ENCODE results near the gene CSH1.
"Not testable (repeated sequence)": the region's sequence is repeated elsewhere in the genome, so short reads cannot be mapped to it uniquely, and the experiment has no call there.

Gene CSH1

GRCh38 chr17:63911041-63911635, 14.8 kb upstream of the CSH1 start, which contains the start of gene CSHL1:
Gene CSHL1 (minus strand): TSS chr17:63911258. CDS start chr17:63911196, 62 bp downstream.
- Histone ChIP-seq H3K36me3 (ENCODE audit: control insufficient read depth in 2 of 2, insufficient read depth in 1 of 2, low read length in 2 of 2) (no peaks in the 10 kb centered on the region), H3K4me1 (ENCODE audit: control insufficient read depth, insufficient read depth, low read length) (no peaks in the 10 kb centered on the region), H3K27ac (ENCODE audit: extremely low read depth, low read depth, low read length) (no peak within 1 kb of the TSS), H3K9me3 (ENCODE audit: control insufficient read depth, insufficient read depth, low read depth, low read length) (no peaks in the 10 kb centered on the region), H3K4me3 (ENCODE audit: low read depth, low read length) (no peak within 1 kb of the TSS)
- ChIA-PET POLR2A (no interaction called here), CTCF (interaction anchor here (0.6 to 3.7 kb wide), 25 partner anchors 8 to 380 kb away, joined by 3 to 29 read pairs (median 3); no protein-coding TSS in a partner anchor)
- TF ChIP-seq ZNF362 (tag by site-specific recombination; IDR thresholded peaks at IDR 0.05), result no peak
- 0 out of 2 replicates have a peak, but pooled peaks have one; percentile 6 for TF ChIP-seq ZFHX2 (tag by site-specific recombination; conservative IDR thresholded peaks at IDR 0.05)
- no peak for TF ChIP-seq ZNF391 (tag by site-specific recombination; IDR thresholded peaks at IDR 0.05; ENCODE audit: borderline replicate concordance, low read depth)

GRCh38 chr17:63910096-63910495, 13.7 kb upstream of the CSH1 start:
- TF ChIP-seq CTCF (tag by site-specific recombination; IDR thresholded peaks at IDR 0.05), result no peak
- no peak for TF ChIP-seq BCL11A (tag by site-specific recombination; IDR thresholded peaks at IDR 0.05; ENCODE audit: low read depth)
- TF ChIP-seq ZNF792 (tag by site-specific recombination; IDR thresholded peaks at IDR 0.05), result no peak
- no peak for TF ChIP-seq ZNF16 (tag by site-specific recombination; IDR thresholded peaks at IDR 0.05; ENCODE audit: low read depth)
- TF ChIP-seq ZNF747 (tag by site-specific recombination; IDR thresholded peaks at IDR 0.05), result no peak
- TF ChIP-seq KLF9 (tag by site-specific recombination; IDR thresholded peaks at IDR 0.05; ENCODE audit: low read depth), result no peak
- TF ChIP-seq ZNF19 (tag by site-specific recombination; IDR thresholded peaks at IDR 0.05; ENCODE audit: low read depth), result no peak
- TF ChIP-seq ZNF350 (tag by site-specific recombination; IDR thresholded peaks at IDR 0.05), result no peak
- no peak for TF ChIP-seq ZNF354C (tag by site-specific recombination; IDR thresholded peaks at IDR 0.05; ENCODE audit: borderline replicate concordance, low read depth)
- no peak for TF ChIP-seq ZNF155 (tag by site-specific recombination; IDR thresholded peaks at IDR 0.05)
- TF ChIP-seq ZNF324 (tag by site-specific recombination; IDR thresholded peaks at IDR 0.05), result no peak
- ChIA-PET CTCF (interaction anchor here (0.9 to 3.7 kb wide), 8 partner anchors 8 to 382 kb away, joined by 3 to 23 read pairs (median 3); no protein-coding TSS in a partner anchor), POLR2A (no interaction called here)
- no peak overlapping the region for H3K4me3 ChIP-seq (ENCODE audit: low read depth, low read length)
- H3K27ac ChIP-seq (ENCODE audit: extremely low read depth, low read depth, low read length), result no peak overlapping the region
- no peaks in the 10 kb centered on the region for H3K9me3 ChIP-seq (ENCODE audit: control insufficient read depth, insufficient read depth, low read depth, low read length)
- H3K36me3 ChIP-seq (ENCODE audit: control insufficient read depth in 2 of 2, insufficient read depth in 1 of 2, low read length in 2 of 2), result no peaks in the 10 kb centered on the region
- H3K4me1 ChIP-seq (ENCODE audit: control insufficient read depth, insufficient read depth, low read length), result no peaks in the 10 kb centered on the region

GRCh38 chr17:63909586-63909985, 13.2 kb upstream of the CSH1 start:
- H3K36me3 ChIP-seq (ENCODE audit: control insufficient read depth in 2 of 2, insufficient read depth in 1 of 2, low read length in 2 of 2); H3K4me1 ChIP-seq (ENCODE audit: control insufficient read depth, insufficient read depth, low read length); CTCF ChIA-PET; H3K4me3 ChIP-seq (ENCODE audit: low read depth, low read length); POLR2A ChIA-PET; H3K27ac ChIP-seq (ENCODE audit: extremely low read depth, low read depth, low read length); H3K9me3 ChIP-seq (ENCODE audit: control insufficient read depth, insufficient read depth, low read depth, low read length): not testable (repeated sequence)

- POLR2A ChIA-PET, result not testable (repeated sequence)
- CTCF ChIA-PET, result interaction anchor here (0.6 to 4.1 kb wide), 8 partner anchors 12 to 606 kb away, joined by 3 to 19 read pairs (median 4); partner anchors contain the start of gene GH1
Measured at GRCh38 chr17:63907161-63907778, 10.9 kb upstream of the CSH1 start.

GRCh38 chr17:63904796-63905195, 8.4 kb upstream of the CSH1 start:
- H3K27ac ChIP-seq (ENCODE audit: extremely low read depth, low read depth, low read length); H3K4me1 ChIP-seq (ENCODE audit: control insufficient read depth, insufficient read depth, low read length); H3K9me3 ChIP-seq (ENCODE audit: control insufficient read depth, insufficient read depth, low read depth, low read length); H3K4me3 ChIP-seq (ENCODE audit: low read depth, low read length); POLR2A ChIA-PET; H3K36me3 ChIP-seq (ENCODE audit: control insufficient read depth in 2 of 2, insufficient read depth in 1 of 2, low read length in 2 of 2): not testable (repeated sequence)
- CTCF ChIA-PET, result interaction anchor here (0.6 to 4.6 kb wide), 14 partner anchors 7 to 443 kb away, joined by 3 to 23 read pairs (median 4); partner anchors contain the start of genes CSHL1, GH1 and ICAM2

More at GRCh38 chr17:63907161-63907778, 10.9 kb upstream of the CSH1 start:
- not testable (repeated sequence) for H3K9me3 ChIP-seq (ENCODE audit: control insufficient read depth, insufficient read depth, low read depth, low read length); H3K36me3 ChIP-seq (ENCODE audit: control insufficient read depth in 2 of 2, insufficient read depth in 1 of 2, low read length in 2 of 2); H3K4me3 ChIP-seq (ENCODE audit: low read depth, low read length); H3K4me1 ChIP-seq (ENCODE audit: control insufficient read depth, insufficient read depth, low read length); H3K27ac ChIP-seq (ENCODE audit: extremely low read depth, low read depth, low read length)

- H3K4me1 ChIP-seq (ENCODE audit: control insufficient read depth, insufficient read depth, low read length); H3K27ac ChIP-seq (ENCODE audit: extremely low read depth, low read depth, low read length); H3K4me3 ChIP-seq (ENCODE audit: low read depth, low read length); H3K36me3 ChIP-seq (ENCODE audit: control insufficient read depth in 2 of 2, insufficient read depth in 1 of 2, low read length in 2 of 2); H3K9me3 ChIP-seq (ENCODE audit: control insufficient read depth, insufficient read depth, low read depth, low read length): not testable (repeated sequence)
- POLR2A ChIA-PET, result interaction anchor here (0.6 kb wide), 1 partner anchor 231 kb away, joined by 3 read pairs; no protein-coding TSS in a partner anchor
- CTCF ChIA-PET, result interaction anchor here (0.6 to 4.6 kb wide), 10 partner anchors 8 to 418 kb away, joined by 3 to 23 read pairs (median 3); partner anchors contain the start of genes CSHL1 and GH1
Measured at GRCh38 chr17:63903787-63904201, 7.4 kb upstream of the CSH1 start.

All from HEK293 (cell line).